Astrocyte of the cerebellum (primary cell): ENCODE measurements around the gene NCOR1.

Experiments used
- DNase-seq: peaks from one replicate; pipeline ENCODE4 v3.0.0-alpha.2; 2011; ENCODE audit warnings: low read depth
- H3K4me3 ChIP-seq: 2 replicates; pipeline ENCODE4 v1.5.1; 2011; ENCODE audit warnings: mild to moderate bottlenecking, low read depth, low read length, moderate library complexity
- in situ Hi-C: cut with HindIII; loops from 2 replicates; pipeline ENCODE4 v1.10.0; 2017; ENCODE audit warnings: low sequenced_read_pairs
- TF ChIP-seq, protein P1 (sequence below): IDR thresholded peaks from 2 replicates; pipeline ENCODE4 v1.5.1; 2012; ENCODE audit warnings: low read length, low read depth, moderate library complexity, mild to moderate bottlenecking; ENCODE audit errors: missing control alignments

NCOR1 gene

DNA sequence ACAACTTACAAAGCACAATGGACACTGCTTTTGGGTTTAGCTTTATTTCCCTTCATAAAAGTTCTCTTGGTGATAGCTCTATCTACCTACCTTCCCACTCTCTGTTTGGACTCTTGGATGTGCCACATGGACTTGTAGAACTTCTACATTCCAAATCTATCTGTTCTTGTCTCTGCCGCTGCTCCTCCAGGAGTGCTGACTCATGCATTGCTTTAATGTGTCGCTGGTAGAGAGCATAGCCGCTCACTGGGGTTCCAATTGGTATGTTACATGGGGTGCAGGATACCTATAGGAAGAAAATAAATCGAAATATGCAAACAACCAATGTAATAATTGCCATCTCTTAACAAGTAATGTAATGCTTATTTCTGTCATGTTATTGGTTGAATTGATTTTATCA, 123.6 kb downstream of the NCOR1 start:
- DNase-seq = no peak
- no peak overlapping the region for H3K4me3 ChIP-seq
- in situ Hi-C loops = no loop called here
- TF ChIP-seq, protein P1, sequence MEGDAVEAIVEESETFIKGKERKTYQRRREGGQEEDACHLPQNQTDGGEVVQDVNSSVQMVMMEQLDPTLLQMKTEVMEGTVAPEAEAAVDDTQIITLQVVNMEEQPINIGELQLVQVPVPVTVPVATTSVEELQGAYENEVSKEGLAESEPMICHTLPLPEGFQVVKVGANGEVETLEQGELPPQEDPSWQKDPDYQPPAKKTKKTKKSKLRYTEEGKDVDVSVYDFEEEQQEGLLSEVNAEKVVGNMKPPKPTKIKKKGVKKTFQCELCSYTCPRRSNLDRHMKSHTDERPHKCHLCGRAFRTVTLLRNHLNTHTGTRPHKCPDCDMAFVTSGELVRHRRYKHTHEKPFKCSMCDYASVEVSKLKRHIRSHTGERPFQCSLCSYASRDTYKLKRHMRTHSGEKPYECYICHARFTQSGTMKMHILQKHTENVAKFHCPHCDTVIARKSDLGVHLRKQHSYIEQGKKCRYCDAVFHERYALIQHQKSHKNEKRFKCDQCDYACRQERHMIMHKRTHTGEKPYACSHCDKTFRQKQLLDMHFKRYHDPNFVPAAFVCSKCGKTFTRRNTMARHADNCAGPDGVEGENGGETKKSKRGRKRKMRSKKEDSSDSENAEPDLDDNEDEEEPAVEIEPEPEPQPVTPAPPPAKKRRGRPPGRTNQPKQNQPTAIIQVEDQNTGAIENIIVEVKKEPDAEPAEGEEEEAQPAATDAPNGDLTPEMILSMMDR = no peak

GRCh38 chr17:16086957-16087356, 128.4 kb downstream of the NCOR1 start:
- DNase-seq = no peak
- in situ Hi-C loops = no loop called here
- TF ChIP-seq, protein P1 = no peak
- no peak overlapping the region for H3K4me3 ChIP-seq

GRCh38 chr17:16085066-16085699, 130.2 kb downstream of the NCOR1 start:
- in situ Hi-C loops = no loop called here
- no peak overlapping the region for H3K4me3 ChIP-seq
- TF ChIP-seq, protein P1 = no peak
- peak; percentile 69 for DNase-seq

GRCh38 chr17:16083223-16083622, 132.1 kb downstream of the NCOR1 start:
- in situ Hi-C loops = no loop called here
- TF ChIP-seq, protein P1 = no peak

DNA sequence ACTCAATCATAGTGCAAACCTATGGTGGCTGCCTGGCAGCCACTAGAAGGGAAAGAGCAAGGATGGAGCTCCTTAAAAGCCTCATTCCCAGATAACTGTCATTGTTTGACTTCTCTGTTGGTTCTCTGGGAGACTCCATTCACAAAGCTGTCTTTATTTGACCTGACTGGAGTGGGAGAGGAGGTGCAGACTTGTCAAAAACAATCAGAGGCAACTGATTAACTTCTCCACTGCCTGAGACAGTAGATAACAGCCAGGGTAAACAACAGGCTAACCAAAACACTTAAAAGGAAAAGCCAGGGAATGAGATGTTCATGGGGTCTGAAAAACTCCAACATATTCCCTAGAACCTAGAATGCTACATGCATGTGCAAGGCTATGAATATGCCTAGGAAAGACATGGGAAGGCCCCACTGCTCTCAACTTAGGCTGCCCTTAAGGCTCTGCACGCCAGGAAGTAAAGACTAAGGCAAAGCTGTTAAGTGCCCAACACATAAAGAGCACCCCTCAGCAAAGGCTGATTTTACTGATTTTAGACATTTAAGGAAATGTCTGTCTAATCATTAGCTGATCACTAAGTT, 133.7 kb downstream of the NCOR1 start:
- TF ChIP-seq, protein P1 = no peak
- in situ Hi-C loops = no loop called here
- no peak for DNase-seq
- H3K4me3 ChIP-seq = no peak overlapping the region

More at GRCh38 chr17:16083223-16083622, 132.1 kb downstream of the NCOR1 start:
- DNase-seq = no peak
- H3K4me3 ChIP-seq = no peak overlapping the region

DNA sequence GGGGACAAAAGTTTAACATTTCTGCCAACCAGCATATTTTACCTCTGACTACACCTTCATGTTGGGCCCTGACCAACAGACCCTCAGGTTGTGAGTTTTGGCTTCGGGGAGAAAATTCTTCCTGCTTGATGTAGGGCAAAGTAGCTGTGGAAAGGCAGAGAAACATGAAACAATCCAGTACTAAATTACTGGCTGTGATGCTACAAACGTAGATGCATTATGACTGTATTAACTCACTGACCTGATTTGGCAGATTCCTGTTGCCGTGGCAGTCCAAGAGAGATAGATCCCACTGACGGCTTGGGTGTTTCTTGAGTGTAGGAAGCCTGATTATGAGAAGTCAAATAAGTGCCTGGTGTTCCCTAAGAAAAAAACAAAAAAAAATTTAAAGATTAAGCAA, 135.0 kb downstream of the NCOR1 start:
- DNase-seq = no peak
- H3K4me3 ChIP-seq = no peak overlapping the region
- TF ChIP-seq, protein P1 = no peak
- in situ Hi-C loops = no loop called here
